Measurements from ENCODE around the gene ZNF770.

ZNF770 gene, protein sequence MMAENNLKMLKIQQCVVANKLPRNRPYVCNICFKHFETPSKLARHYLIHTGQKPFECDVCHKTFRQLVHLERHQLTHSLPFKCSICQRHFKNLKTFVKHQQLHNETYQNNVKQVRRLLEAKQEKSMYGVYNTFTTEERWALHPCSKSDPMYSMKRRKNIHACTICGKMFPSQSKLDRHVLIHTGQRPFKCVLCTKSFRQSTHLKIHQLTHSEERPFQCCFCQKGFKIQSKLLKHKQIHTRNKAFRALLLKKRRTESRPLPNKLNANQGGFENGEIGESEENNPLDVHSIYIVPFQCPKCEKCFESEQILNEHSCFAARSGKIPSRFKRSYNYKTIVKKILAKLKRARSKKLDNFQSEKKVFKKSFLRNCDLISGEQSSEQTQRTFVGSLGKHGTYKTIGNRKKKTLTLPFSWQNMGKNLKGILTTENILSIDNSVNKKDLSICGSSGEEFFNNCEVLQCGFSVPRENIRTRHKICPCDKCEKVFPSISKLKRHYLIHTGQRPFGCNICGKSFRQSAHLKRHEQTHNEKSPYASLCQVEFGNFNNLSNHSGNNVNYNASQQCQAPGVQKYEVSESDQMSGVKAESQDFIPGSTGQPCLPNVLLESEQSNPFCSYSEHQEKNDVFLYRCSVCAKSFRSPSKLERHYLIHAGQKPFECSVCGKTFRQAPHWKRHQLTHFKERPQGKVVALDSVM

DNA sequence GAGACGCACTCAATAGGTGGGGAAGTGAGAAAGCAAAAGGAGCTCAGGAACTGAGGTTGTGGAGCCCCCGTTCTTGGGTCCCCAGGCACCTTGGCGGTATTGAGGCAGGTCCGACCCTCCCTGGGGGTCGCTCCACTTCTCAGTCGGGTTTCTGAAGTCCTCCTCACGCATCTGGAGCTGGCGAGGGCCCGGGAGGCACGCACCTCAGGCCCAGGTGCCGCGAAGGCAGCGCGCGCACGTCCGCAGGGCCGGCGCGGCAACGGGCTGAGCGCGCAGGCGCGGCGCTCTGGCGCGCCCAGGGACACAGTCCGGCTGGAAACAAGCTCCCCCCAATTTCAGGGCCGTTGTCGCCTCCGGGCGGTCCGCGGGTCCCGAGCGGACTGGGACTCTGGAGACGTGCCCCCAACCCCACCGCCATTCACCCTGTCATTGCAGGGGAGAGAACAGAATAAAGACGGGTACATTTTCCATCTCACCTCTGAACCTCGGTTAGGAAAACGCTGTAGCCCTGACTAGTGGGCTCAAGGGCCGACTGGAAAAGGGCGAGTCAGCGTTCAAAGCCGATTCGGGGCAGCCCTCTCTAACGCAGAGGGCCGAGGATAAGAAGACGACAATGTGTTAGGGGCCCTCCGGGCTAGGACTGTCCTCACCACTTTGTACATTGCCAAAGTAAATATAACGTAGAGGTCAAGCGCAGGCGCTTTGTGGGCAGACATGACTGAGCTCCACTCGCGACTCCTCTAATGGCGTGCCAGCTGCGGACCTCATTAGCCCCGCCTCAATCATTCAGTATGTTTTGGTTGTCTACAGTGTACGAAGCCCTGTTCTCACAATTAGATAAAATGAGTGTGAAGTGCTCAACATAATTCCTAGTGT lies at the start of gene ZNF770:
Gene ZNF770, minus strand, starts transcription at position 261 of the 876 bp plus-strand sequence. CDS start 4,853 bp downstream, outside the sequence.
- FAIRE-seq (no peak), DNase-seq (ENCODE audit: low spot score) (peak; percentile 23)

DNA sequence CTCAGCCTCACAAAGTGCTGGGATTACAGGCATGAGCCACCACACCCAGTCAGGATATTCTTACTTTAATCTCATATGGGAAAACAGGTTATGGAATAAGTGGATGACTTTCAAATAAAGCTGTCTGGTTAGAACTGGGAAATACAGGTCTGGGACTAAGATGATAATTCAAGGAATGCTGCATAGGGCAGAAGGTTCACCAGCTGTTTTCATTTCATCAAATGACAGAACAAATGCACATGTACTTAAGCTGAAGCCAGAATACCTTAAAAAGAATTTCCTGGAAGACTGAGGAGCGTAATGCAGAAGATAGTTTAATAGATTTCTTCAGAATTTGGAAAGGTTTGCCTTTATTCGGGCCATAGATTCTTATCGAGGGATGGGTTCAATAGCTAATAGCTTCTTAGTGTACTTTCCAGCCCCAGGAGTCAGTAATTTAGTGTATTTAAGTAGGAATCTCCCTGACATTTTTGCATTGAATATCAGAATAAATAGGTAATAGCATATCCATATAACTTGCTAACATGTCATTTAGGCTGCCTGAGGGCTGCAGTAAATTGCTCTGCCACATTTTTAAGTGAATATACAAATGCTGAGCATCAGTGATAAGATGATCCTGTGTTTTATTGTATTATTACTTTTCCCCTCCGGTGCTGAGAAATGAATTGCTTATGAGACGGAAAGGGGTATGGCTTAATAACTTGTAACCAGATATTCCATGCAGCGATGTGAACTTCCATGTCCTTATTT lies 40.3 kb upstream of the ZNF770 start:
- FAIRE-seq: no peak
- DNase-seq (ENCODE audit: low spot score): no peak

DNA sequence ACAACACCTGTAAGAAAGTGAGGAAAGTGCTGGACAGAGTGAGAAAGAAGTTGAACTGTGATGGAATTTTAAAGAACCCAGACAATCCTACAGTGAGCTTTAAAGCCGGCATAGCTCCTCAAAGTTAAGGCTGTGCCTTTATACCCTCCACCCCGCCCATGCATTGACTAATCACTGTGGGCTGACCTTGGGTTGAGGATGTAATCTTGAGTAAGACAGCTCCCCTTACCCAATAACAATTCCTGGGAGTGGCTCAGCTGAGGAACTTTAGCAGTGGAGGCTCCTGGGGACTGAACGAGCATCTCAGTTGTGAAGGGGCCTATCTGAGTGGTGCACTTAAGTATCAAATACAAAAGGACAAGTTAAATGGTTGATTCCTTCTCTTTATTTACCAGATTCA lies 35.7 kb upstream of the ZNF770 start:
- FAIRE-seq: no peak
- no peak for DNase-seq (ENCODE audit: low spot score)

DNA sequence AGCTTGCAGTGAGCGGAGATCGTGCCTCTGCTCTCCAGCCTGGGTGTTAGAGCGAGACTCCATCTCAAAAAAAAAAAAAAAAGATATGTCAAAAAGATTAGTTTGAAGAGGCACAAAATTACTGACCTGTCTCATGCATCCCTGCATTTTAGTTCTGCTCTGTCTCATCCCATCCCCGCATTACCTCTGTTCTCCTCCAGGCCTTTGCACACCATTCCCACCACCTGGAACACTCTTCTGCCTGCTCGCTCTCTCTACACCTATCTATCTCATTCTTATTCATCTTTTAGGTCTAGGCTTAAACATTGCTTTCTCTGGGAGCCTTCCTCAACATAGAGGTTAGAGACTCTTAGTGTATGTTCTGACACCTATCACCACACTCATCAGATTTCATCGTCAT lies 32.9 kb upstream of the ZNF770 start:
- FAIRE-seq (no peak), DNase-seq (ENCODE audit: low spot score) (no peak)

DNA sequence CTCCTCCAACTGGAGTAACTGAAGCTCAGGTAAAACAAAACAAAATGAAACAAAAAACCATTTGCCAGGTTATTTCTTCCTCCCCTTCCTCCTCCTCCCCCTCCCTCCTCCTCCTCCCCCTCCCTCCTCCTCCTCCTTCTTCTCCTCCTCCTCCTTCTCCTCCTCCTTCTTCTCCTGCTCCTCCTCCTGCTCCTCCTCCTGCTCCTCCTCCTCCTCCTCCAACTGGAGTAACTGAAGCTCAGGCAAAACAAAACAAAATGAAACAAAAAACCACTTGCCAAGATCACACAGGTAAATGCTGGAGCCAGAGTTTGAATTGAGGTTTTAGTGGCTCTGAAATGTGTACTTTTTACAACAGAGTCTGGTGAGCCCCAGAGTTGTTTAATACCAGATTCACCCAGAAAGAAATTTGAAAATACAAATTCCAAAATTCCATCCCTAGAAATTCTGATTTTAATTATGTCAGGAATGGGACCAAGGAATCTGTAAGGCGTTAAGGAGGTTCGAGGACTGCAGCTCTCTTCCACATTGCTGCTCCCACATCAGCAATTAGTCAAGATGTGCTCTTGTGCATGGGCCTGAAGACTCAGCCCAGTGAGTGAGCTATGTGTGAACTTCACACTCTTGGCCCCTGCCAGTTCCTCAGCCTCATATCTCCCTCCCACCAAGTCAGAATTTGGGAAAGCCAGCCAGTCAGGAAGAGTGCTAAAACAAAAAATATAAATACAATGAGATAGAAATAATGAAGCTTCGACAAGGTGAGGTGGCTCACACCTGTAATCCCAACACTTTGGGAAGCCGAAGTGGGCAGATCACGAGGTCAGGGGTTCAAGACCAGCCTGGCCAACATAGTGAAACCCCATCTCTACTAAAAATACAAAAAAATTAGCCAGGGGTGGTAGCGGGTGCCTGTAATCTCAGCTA lies 31.6 kb upstream of the ZNF770 start:
- FAIRE-seq (no peak), DNase-seq (ENCODE audit: low spot score) (no peak)

DNA sequence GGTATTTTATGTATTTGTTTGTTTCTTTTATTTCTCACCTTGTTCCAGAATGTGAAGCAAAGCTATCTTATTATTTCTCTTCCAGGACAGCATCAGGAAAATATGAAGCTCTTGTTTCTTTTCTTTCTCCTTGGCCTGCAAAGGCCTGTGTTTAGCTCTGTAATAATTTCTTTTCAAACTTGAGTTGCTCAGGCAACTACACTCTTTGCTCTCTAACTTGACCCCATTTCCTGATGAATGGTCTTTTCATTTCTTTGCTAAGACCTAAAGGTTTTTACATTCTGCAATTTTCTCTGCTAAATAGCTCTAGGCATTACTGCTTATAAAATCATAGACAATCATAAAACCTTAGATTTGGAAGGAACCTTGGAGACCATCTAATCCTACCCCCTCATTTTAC lies 26.2 kb upstream of the ZNF770 start:
- no peak for FAIRE-seq
- no peak for DNase-seq (ENCODE audit: low spot score)

DNA sequence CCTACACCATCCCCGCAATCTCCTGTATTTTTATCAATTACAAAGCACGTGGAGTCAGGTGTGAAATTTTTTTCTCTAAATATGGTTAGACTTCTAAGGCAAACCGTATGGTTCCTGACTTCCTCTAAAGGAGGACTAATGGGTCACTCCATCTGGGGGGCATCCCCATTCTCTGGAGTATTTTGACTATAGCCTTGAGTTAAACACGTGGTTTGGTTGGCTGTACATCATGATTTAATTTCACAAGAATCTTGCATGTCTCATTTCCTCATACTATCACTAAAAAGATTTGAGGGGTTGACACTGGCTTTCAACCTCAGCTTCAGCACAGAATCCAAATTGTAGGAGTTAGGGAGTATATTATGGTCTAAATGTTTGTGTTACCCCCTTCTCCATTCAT lies 25.3 kb upstream of the ZNF770 start:
- FAIRE-seq (no peak), DNase-seq (ENCODE audit: low spot score) (no peak)

DNA sequence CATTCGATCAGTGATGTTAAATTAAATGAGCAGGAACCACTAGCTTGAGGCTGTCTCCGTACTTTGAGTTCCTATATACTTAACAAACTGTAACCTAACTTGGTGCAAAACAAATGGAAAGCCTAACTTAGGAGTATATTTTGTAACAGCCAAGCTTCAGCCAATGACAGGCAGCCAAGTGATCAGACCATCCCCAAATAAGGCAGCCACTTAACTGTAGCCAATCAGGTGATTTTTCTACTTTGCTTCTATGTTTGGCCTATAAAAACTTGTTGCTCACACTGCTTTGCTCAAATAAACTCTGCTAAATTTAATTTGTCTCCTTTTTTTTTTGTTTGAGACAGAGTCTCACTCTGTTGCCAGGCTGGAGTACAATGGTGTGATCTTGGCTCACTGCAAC lies 19.3 kb upstream of the ZNF770 start:
- no peak for FAIRE-seq
- no peak for DNase-seq (ENCODE audit: low spot score)

DNA sequence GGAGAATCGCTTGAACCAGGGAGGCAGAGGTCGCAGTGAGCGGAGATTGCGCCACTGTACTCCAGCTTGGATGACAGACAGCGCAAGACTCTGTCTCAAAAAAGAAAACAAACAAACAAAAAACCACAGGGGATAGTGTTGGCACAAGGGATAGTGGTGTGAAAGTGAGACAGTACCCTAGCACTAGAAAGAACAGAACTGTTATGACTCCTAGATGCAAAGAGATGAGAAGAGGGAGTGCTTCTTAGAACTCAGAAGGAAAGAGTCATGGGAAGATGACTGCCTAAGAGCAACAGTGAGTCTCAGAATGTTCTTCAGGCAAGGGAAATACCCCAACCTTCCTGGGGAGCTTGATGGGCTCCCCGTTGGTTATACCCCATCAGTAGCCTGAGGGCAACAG lies 17.8 kb upstream of the ZNF770 start:
- no peak for DNase-seq (ENCODE audit: low spot score)
- no peak for FAIRE-seq

DNA sequence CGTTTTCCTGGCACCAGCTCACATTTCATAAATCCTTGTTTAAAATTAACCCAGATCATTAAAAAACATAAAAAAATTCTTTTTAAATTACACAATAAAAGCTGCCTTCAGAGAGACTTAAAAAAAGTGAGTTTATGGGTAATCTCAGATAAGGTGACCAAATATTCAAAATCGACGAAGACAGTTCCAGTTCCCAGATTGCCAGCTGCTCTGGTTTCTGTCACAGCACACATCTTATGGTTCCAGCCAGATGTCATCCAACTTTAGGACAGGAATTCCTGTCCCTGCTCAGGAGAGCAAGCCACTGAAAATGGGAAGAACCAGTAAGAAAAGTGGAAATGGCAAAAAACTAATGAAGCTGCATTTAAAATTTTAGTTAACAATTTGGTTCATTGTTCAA lies 15.8 kb upstream of the ZNF770 start:
- FAIRE-seq (no peak), DNase-seq (ENCODE audit: low spot score) (no peak)

DNA sequence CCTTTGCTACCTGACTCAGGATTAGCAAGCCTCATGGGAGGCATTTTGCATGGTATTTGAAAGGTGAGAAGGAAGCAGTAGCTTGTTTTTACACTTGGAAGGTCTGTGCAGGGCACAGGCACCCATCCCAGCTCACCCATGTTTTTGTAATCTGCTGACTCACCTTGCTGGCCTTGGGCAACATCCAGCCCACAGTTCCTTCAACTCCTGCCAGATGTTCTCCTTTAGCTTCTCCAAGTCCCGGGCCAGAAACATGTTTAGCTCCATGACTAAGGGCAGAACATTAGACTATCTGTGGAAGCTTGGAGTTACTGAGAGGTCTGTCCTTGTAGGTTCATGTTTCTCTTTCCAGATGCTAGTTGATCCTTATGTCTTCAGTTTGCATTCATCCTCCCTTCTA lies 12.4 kb upstream of the ZNF770 start:
- FAIRE-seq (no peak), DNase-seq (ENCODE audit: low spot score) (no peak)

DNA sequence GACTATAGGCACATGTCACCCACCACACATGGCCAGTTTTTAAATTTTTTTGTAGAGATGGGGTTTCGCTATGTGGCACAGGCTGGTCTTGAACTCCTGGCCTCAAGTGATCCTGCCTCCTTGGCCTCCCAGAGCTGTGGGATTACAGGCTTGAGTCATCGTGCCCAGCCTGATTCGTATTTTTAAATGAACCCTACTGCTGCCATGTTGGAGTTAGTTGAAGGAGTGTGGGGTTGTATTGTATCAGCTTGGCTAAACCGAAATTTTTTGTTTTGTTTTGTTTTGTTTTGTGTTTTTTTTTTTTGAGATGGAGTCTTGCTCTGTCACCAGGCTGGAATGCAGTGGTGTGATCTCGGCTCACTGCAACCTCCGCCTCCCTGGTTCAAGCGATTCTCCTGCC lies 11.8 kb upstream of the ZNF770 start:
- FAIRE-seq (no peak), DNase-seq (ENCODE audit: low spot score) (no peak)

DNA sequence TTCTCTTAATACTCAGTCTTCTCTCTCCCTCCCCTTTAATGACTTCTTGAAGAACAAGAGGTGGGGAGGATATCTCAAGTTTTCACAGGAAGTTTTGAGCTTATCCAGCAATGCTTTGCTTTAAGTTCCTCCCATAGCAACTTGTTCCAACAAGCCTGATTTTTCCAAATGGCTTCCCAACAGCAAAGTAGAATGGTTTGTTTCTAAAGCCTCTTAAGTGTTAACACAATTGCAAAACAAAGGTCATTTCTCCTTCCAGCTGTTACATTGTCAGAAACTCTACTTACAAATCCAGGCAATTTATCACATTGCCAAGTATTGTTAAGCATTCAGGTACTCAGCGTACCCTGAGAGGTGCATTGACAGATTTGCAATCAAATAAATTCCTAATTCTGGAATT lies 6.8 kb upstream of the ZNF770 start:
- DNase-seq (ENCODE audit: low spot score): no peak
- FAIRE-seq: no peak

DNA sequence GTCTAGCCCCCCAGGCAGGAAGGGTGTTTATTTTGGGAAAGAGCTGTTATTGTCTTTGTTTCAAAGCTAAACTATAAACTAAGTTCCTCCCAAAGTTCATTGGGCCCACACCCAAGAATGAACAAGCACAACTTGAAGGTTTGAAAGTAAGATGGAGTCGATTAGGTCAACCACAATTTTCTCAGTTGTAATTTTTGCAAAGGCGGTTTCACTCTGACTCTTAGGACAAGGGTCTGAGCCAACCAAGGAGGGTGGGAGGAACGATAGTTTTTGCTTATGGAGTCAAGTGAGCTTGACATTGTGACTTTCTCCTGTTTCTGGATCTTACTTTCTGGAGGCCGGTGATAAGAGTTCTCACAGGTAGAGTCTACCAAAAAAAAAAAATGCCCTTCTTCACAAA lies 5.8 kb upstream of the ZNF770 start:
- FAIRE-seq (no peak), DNase-seq (ENCODE audit: low spot score) (no peak)

DNA sequence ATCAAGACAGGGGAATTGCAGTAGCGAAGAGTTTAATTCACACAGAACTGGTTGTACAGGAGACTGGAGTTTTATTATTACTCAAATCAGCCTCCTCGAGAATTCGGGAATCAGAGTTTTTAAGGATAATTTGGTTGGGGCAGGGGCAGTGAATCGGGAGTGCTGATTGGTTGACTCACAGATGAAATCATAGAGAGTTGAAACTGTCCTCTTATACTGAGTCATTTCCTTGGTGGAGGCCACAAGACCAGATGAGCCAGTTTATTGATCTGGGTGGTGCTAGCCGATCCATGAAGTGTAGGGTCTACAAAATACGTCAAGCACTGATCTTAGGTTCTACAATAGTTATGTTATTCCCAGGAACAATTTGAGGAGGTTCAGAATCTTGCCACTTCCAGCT lies 5.3 kb upstream of the ZNF770 start:
- no peak for DNase-seq (ENCODE audit: low spot score)
- no peak for FAIRE-seq

DNA sequence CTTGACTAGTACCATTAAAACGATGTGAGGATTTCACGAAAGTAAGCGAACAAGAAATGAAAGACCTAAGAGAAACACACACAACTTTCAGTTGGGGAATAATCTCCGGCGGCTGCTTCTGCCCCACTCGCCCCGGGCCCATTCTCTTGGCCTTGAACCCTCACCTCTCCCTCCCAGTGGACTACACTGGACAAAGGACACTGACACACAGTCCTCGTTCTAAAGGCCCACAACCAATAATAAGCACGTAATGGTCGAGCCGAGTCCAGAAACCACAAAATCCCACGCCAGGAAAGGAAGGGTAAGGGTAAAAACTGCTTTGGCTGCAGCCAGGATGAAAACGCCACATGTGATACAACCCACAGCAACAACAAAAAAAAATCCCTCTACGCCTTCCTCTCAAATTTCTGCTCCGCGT lies 469 bp downstream of the ZNF770 start:
- DNase-seq (ENCODE audit: low spot score) (no peak), FAIRE-seq (no peak)

DNA sequence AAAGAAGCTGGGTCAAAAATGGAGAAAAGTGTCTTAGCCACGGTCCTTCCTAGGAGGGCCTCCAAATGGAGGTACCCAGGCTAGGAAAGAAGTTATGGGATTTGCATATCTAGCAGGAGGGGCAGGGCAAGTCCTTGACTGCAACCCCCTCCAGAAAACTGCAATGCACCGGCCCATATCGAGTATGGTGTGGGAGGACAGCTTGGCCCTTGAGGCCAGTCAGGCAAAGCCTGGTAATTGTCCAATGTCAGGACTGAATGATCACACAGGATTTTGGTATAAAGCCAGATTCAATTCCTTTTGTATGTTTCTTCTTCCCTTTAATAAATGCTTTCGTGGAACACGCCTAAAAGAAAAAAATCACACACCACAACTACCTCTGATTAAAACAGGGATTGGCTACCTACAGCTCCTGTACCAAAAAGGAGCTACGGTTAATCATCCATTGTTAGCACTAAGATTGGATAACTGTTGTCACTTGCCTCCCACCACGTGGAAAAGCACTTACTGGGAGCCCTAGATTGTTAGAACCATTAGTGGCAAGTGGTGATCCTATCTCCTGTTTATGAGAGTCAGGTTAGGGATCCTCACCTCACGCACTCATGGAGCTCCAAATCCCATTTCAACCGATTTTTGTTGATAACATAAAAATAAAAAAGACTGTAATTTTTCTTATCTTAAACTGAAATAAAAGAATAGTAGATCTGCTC lies 1.2 kb downstream of the ZNF770 start:
- no peak for FAIRE-seq
- peak; percentile 17 for DNase-seq (ENCODE audit: low spot score)

DNA sequence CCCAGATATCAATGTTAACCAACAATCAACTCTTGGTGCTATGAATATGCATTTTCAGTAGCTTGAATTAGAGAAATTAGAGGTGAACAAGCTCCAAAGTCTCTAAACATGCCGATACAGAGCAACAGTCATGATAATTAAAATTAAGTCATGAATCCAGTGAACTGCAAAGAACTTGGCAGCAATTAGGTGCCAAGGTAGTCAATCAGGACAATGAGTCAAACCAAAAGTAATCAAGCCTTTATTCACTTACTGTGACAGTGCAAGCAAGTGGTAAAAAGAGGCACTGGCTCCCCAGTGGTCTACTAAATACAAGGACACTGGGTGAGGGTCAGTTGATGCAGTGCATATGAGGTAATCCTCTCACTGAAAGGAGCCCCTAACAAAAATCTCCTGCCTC lies 1.8 kb downstream of the ZNF770 start:
- DNase-seq (ENCODE audit: low spot score): no peak

DNA sequence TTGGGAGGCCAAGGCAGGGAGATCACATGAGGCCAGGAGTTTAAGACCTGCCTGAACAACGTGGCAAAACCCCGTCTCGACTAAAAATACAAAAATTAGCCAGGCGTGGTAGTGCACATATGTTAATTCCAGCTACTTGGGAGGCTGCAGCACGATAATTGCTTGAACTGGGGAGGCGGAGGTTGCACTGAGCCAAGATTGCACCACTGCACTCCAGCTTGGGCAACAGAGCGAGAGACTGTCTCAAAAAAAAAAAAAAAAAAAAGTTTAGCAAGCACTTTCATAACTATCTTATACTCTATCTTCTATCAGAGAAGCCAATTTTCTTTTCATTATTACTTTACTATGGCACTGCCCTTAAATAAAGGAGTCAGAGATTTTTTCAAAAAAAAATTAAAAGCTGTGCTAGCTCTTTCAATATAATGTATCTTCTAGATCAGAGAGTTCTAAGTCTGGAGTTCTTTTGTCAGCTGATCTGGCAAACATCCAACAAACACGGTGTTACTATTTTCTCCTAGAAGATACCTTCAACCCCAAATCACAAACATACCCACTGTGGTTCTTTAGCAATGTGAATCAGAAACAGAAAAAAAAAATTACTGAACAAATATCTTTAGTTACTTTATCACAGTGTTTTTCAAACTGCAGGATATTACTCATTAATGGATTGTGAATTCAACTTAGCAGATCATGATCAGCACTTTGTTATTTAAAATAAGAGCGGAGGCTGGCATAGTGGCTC lies 3.0 kb downstream of the ZNF770 start:
- no peak for FAIRE-seq
- peak; percentile 8 for DNase-seq (ENCODE audit: low spot score)

More for the DNA sequence above, 1.8 kb downstream of the ZNF770 start:
- no peak for FAIRE-seq

Data from RCC 7860 (cell line).